ENCODE data around the gene GPAM. TPM values are rescaled to one million over a fixed set of nuclear protein-coding genes. Genes with fewer than 3 reads are reported as not detected.

GPAM gene
- total RNA-seq, 1 experiment from 2014 or later = 12.2 TPM

GRCh38 chr10:112151524-112152039 is 32.0 kb downstream of the GPAM start (continued):
- TF ChIP-seq, protein P1, sequence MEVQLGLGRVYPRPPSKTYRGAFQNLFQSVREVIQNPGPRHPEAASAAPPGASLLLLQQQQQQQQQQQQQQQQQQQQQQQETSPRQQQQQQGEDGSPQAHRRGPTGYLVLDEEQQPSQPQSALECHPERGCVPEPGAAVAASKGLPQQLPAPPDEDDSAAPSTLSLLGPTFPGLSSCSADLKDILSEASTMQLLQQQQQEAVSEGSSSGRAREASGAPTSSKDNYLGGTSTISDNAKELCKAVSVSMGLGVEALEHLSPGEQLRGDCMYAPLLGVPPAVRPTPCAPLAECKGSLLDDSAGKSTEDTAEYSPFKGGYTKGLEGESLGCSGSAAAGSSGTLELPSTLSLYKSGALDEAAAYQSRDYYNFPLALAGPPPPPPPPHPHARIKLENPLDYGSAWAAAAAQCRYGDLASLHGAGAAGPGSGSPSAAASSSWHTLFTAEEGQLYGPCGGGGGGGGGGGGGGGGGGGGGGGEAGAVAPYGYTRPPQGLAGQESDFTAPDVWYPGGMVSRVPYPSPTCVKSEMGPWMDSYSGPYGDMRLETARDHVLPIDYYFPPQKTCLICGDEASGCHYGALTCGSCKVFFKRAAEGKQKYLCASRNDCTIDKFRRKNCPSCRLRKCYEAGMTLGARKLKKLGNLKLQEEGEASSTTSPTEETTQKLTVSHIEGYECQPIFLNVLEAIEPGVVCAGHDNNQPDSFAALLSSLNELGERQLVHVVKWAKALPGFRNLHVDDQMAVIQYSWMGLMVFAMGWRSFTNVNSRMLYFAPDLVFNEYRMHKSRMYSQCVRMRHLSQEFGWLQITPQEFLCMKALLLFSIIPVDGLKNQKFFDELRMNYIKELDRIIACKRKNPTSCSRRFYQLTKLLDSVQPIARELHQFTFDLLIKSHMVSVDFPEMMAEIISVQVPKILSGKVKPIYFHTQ (CRISPR knock-in tag; IDR thresholded peaks at IDR 0.05) = no peak
- TF ChIP-seq SP1 (CRISPR knock-in tag; conservative IDR thresholded peaks at IDR 0.05) = no peak
- no peak for TF ChIP-seq NFYB (CRISPR knock-in tag; conservative IDR thresholded peaks at IDR 0.05; ENCODE audit: low read depth)
- TF ChIP-seq ZNF423 (CRISPR knock-in tag; IDR thresholded peaks at IDR 0.05) = no peak
- TF ChIP-seq, protein P2, sequence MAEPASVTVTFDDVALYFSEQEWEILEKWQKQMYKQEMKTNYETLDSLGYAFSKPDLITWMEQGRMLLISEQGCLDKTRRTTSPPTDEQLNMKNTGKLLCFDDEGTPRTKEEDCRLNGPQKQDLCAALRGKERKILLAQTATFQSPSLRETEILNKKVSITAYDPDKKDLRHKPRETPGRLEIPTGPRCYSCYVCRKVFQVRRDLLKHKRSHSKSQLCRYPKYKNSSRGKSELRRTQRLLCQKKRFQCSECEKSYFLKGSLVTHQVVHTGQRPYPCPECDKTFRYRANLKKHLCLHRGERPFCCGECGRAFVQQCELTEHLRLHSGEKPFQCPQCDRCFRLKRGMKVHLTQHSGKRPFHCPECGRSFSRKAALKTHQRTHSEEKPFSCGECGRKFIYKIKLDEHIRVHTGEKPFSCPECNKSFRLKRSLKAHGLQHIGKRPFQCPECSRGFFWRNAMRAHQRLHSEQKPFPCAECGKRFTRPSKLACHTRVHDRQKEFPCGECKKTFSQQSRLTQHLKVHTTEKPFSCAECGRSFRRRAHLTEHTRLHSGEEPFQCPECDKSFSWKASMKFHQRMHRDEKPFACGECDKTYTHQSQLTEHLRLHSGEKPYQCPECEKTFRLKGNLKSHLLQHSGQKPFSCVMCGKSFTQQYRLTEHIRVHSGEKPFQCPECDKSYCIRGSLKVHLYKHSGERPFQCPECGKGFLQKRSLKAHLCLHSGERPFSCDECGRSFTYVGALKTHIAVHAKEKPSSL (CRISPR knock-in tag; conservative IDR thresholded peaks at IDR 0.05) = no peak
- TF ChIP-seq ELF4 (CRISPR knock-in tag; IDR thresholded peaks at IDR 0.05; ENCODE audit: low read depth) = no peak
- TF ChIP-seq FOXJ3 (CRISPR knock-in tag; IDR thresholded peaks at IDR 0.05; ENCODE audit: borderline replicate concordance) = no peak
- no peak for TF ChIP-seq HMGXB4 (CRISPR knock-in tag; IDR thresholded peaks at IDR 0.05)
- no peak for TF ChIP-seq HMGA2 (CRISPR knock-in tag; IDR thresholded peaks at IDR 0.05)

DNA sequence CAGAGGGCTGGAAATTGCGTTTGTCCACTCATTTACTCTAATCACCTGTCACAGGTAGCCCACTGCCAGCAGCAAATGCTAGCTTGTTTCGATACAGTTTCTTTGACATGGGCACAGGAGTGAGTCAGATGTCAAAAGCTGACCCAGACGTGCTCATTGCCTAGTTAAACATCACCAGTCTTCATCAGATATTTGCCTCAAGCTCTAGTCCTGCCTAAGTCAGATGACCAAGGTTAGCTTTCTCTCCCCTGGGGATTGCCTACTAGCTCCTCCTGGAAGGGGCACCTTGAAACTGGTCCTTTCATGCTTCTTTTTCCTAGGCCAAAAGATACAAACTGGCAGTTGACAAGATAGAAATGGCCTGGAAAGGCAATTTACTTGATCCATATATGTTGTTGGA is 35.2 kb downstream of the GPAM start:
- Mint-ChIP-seq H3K9me3 (no peaks in the 10 kb centered on the region), H3K36me3 (no peaks in the 10 kb centered on the region; the same call in 1 of the 2 replicates), H3K27me3 (ENCODE audit: low read depth) (no peaks in the 10 kb centered on the region), H3K27ac (no peak overlapping the region), H3K4me3 (no peak overlapping the region), H3K4me1 (0 out of 2 replicates have a peak, but pooled peaks cover 2% of the 10 kb centered on the region)
- TF ChIP-seq CTCF (IDR thresholded peaks at IDR 0.05) (no peak), NR3C1 (CRISPR knock-in tag; conservative IDR thresholded peaks at IDR 0.05; ENCODE audit: low read depth) (no peak), SP1 (CRISPR knock-in tag; conservative IDR thresholded peaks at IDR 0.05) (no peak), STAT6 (CRISPR knock-in tag; conservative IDR thresholded peaks at IDR 0.05; ENCODE audit: low read depth) (no peak), ZBTB21 (CRISPR knock-in tag; IDR thresholded peaks at IDR 0.05; ENCODE audit: borderline replicate concordance) (no peak), NR2C2 (CRISPR knock-in tag; IDR thresholded peaks at IDR 0.05) (no peak), ZNF219 (CRISPR knock-in tag; IDR thresholded peaks at IDR 0.05; ENCODE audit: borderline replicate concordance) (no peak), RELA (CRISPR knock-in tag; IDR thresholded peaks at IDR 0.05; ENCODE audit: borderline replicate concordance) (no peak), GABPB1 (CRISPR knock-in tag; IDR thresholded peaks at IDR 0.05) (no peak), RORB (CRISPR knock-in tag; IDR thresholded peaks at IDR 0.05) (no peak), MLX (CRISPR knock-in tag; IDR thresholded peaks at IDR 0.05) (no peak), ZNF263 (CRISPR knock-in tag; IDR thresholded peaks at IDR 0.05; ENCODE audit: low read depth) (no peak), GRHL2 (CRISPR knock-in tag; IDR thresholded peaks at IDR 0.05; ENCODE audit: insufficient replicate concordance, severe bottlenecking) (no peak), FOXJ3 (CRISPR knock-in tag; IDR thresholded peaks at IDR 0.05; ENCODE audit: borderline replicate concordance) (no peak)
- CTCF ChIA-PET = interaction anchor here (1.0 to 3.1 kb wide), 3 partner anchors 11 to 159 kb away, joined by 3 to 15 read pairs (median 4); no protein-coding TSS in a partner anchor
- DNase-seq (ENCODE audit: low spot score) = no peak
- no peak for ATAC-seq
- POLR2A ChIA-PET = no interaction called here

All from WTC11 (cell line).